A673 (cell line): ENCODE results near the gene ACIN1. TPM values are rescaled to one million over a fixed set of nuclear protein-coding genes. Genes with fewer than 3 reads are reported as not detected.

Experiments used
- BruUV-seq: library from RNA; stranded (reverse); fragments of 400-500 nt; replicated peaks from 2 replicates; lab custom pipeline; 2021; lab: Mats Ljungman, UMichigan
- CTCF ChIA-PET: fragments of 300-600 bp; sonication (Branson Sonifier 250); formaldehyde crosslinking; loops from one replicate; lab custom pipeline; 2022; ENCODE audit warnings: antibody characterized with exemption; lab: Charles Lee
- POLR2A ChIA-PET: fragments of 300-600 bp; sonication (Branson Sonifier 250); formaldehyde crosslinking; loops from one replicate; lab custom pipeline; 2022; ENCODE audit warnings: antibody characterized with exemption; ENCODE audit not compliant: low non-redundant PET; lab: Charles Lee
- DNase-seq: peaks from one replicate; pipeline ENCODE4 v3.0.0-alpha.2; 2015; ENCODE audit warnings: low spot score
- H3K27ac ChIP-seq: fragments of 200-600 bp; sonication (generic); 2 replicates; pipeline ENCODE4 v1.5.1; 2016; ENCODE audit warnings: mixed run types, low read depth, mild to moderate bottlenecking, mixed read lengths, antibody characterized with exemption, low read length; ENCODE audit not compliant: poor library complexity, severe bottlenecking
- H3K27me3 ChIP-seq: fragments of 200-600 bp; sonication (generic); replicated peaks from 2 replicates; pipeline ENCODE4 v1.6.1; 2017; ENCODE audit warnings: mixed run types, low read depth, mild to moderate bottlenecking, mixed read lengths, antibody characterized with exemption, low read length; ENCODE audit not compliant: insufficient read depth, poor library complexity
- H3K36me3 ChIP-seq: fragments of 200-600 bp; sonication (generic); 2 replicates; pipeline ENCODE4 v1.6.1; 2016; ENCODE audit warnings: mixed run types, mild to moderate bottlenecking, mixed read lengths, antibody characterized with exemption, low read length; ENCODE audit not compliant: insufficient read depth, poor library complexity, severe bottlenecking
- H3K4me1 ChIP-seq: fragments of 200-600 bp; sonication (generic); 2 replicates; pipeline ENCODE4 v1.6.1; 2017; ENCODE audit warnings: mixed run types, mild to moderate bottlenecking, mixed read lengths, antibody characterized with exemption, low read length; ENCODE audit not compliant: insufficient read depth, poor library complexity, severe bottlenecking
- H3K4me3 ChIP-seq: fragments of 200-600 bp; sonication (generic); 2 replicates; pipeline ENCODE4 v1.5.1; 2016; ENCODE audit warnings: low read depth, mixed run types, mild to moderate bottlenecking, mixed read lengths, low read length; ENCODE audit not compliant: poor library complexity, severe bottlenecking
- H3K9me3 ChIP-seq: fragments of 200-600 bp; sonication (generic); 2 replicates; pipeline ENCODE4 v1.6.1; 2016; ENCODE audit warnings: mixed run types, low read depth, mild to moderate bottlenecking, mixed read lengths, antibody characterized with exemption, low read length; ENCODE audit not compliant: poor library complexity, severe bottlenecking
- EZH2 ChIP-seq: fragments of 200-600 bp; sonication (generic); IDR thresholded peaks from 2 replicates; pipeline ENCODE4 v1.6.1; 2017; ENCODE audit warnings: borderline replicate concordance, low read depth, mild to moderate bottlenecking, mixed read lengths, antibody characterized with exemption, low read length; ENCODE audit not compliant: poor library complexity, severe bottlenecking
- intact Hi-C: fragments of 100-400 bp; cut with micrococcal nuclease; formaldehyde crosslinking; loops from one replicate; pipeline ENCODE4 v1.10.0; 2022; ENCODE audit not compliant: unreplicated experiment
- total RNA-seq: library from RNA; stranded (reverse); gene quantifications from 2 replicates; pipeline ENCODE4 v1.2.3, GENCODE V29; 2021
- TF ChIP-seq, protein P1 (sequence below): fragments of 300-800, 200-600 bp; sonication (generic); conservative IDR thresholded peaks from 2 replicates; pipeline ENCODE4 v1.5.1; 2017; ENCODE audit warnings: low read depth, mild to moderate bottlenecking, antibody characterized with exemption, low read length, moderate library complexity, mixed read lengths

The ACIN1 gene
- total RNA-seq, 1 experiment from 2014 or later: 339 TPM

DNA sequence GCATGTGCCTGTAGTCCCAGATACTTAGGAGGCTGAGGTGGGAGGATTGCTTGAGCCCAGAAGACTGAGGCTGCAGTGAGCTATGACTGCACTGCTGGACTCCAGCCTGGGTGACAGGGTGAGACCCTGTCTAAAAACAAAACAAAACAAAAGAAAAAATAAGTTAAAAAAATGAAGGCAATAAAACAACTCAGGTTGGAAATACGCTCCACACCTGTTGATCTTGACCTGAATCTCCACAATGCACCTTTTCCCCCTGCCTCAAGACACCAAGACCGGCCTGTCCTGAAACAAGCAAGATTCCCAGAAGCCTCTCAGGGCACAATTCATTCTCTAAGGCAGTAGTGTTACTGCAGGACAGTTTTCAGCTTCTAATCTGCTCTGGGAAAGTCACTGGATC, 44.9 kb upstream of the ACIN1 start:
- Histone ChIP-seq H3K9me3 (no peaks in the 10 kb centered on the region), H3K36me3 (no peaks in the 10 kb centered on the region), H3K4me1 (peaks cover 40% of the 10 kb centered on the region), H3K27me3 (no peaks in the 10 kb centered on the region), H3K27ac (no peak overlapping the region), H3K4me3 (no peak overlapping the region)
- intact Hi-C loops: no loop called here
- TF ChIP-seq EZH2: no peak
- TF ChIP-seq, protein P1, sequence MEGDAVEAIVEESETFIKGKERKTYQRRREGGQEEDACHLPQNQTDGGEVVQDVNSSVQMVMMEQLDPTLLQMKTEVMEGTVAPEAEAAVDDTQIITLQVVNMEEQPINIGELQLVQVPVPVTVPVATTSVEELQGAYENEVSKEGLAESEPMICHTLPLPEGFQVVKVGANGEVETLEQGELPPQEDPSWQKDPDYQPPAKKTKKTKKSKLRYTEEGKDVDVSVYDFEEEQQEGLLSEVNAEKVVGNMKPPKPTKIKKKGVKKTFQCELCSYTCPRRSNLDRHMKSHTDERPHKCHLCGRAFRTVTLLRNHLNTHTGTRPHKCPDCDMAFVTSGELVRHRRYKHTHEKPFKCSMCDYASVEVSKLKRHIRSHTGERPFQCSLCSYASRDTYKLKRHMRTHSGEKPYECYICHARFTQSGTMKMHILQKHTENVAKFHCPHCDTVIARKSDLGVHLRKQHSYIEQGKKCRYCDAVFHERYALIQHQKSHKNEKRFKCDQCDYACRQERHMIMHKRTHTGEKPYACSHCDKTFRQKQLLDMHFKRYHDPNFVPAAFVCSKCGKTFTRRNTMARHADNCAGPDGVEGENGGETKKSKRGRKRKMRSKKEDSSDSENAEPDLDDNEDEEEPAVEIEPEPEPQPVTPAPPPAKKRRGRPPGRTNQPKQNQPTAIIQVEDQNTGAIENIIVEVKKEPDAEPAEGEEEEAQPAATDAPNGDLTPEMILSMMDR: no peak
- CTCF ChIA-PET: no interaction called here
- no peak for DNase-seq
- no TSS peak for BruUV-seq
- POLR2A ChIA-PET: no interaction called here

GRCh38 chr14:23137813-23138535, 43.0 kb upstream of the ACIN1 start:
- BruUV-seq: no TSS peak
- H3K27ac ChIP-seq: no peak overlapping the region
- no peak overlapping the region for H3K4me3 ChIP-seq
- TF ChIP-seq, protein P1: no peak
- TF ChIP-seq EZH2: no peak
- ChIA-PET POLR2A (no interaction called here), CTCF (interaction anchor here (0.7 kb wide), 1 partner anchor 17 kb away, joined by 3 read pairs; no protein-coding TSS in a partner anchor)
- DNase-seq: no peak
- intact Hi-C loops: no loop called here
- H3K9me3 ChIP-seq: no peaks in the 10 kb centered on the region
- no peaks in the 10 kb centered on the region for H3K27me3 ChIP-seq
- peaks cover 22% of the 10 kb centered on the region for H3K4me1 ChIP-seq
- no peaks in the 10 kb centered on the region for H3K36me3 ChIP-seq

DNA sequence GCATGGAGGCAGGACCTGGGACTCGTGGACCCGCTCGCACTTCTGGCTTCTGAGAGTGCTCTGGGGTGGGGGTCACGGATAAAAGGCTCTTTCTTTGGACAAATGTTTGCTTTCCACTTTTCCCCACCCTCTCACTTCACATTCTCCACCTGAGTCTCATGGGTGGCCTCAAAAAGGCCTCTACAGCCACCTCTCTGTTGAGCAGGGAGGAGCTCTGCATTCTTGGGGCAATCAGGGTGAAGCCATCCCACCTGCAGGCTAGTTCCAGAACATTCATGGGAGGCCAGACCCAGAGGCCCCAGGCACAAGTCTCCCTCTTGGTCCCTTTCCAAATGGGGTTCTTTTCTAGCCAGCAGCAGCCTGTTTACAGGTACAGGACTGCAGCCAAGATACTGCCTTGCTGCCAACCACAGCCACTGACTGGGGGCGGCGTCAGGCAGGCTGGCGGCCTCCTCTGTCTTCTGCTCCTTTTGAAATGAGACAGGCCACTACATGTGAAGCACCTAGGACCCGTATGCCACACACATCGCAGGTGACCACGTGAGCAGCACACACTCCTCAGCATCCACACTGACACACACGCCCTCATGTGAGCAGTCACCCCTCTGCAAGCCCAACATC, 42.4 kb upstream of the ACIN1 start:
- DNase-seq: no peak
- Histone ChIP-seq H3K36me3 (no peaks in the 10 kb centered on the region), H3K27ac (no peak overlapping the region), H3K9me3 (no peaks in the 10 kb centered on the region), H3K4me1 (peaks cover 16% of the 10 kb centered on the region), H3K27me3 (no peaks in the 10 kb centered on the region), H3K4me3 (no peak overlapping the region)
- CTCF ChIA-PET: interaction anchor here (0.7 kb wide), 1 partner anchor 17 kb away, joined by 3 read pairs; no protein-coding TSS in a partner anchor
- POLR2A ChIA-PET: no interaction called here
- intact Hi-C loops: no loop called here
- no TSS peak for BruUV-seq
- TF ChIP-seq, protein P1: no peak
- TF ChIP-seq EZH2: no peak
